Ishikawa (cell line): ENCODE measurements around the gene FARS2.

Experiments used
- CEBPB ChIP-seq: IDR thresholded peaks from 2 replicates; pipeline ENCODE4 v1.6.1; 2012
- CREB1 ChIP-seq: IDR thresholded peaks from 2 replicates; pipeline ENCODE4 v1.6.1; 2012; ENCODE audit warnings: low read depth
- EGR1 ChIP-seq: IDR thresholded peaks from 2 replicates; pipeline ENCODE4 v1.6.1; 2012
- EP300 ChIP-seq: IDR thresholded peaks from 2 replicates; pipeline ENCODE4 v1.6.1; 2012; ENCODE audit warnings: borderline replicate concordance
- FOXM1 ChIP-seq: IDR thresholded peaks from 2 replicates; pipeline ENCODE4 v1.6.1; 2012; ENCODE audit warnings: low read depth, borderline replicate concordance
- NFIC ChIP-seq: IDR thresholded peaks from 2 replicates; pipeline ENCODE4 v1.6.1; 2012
- RAD21 ChIP-seq: IDR thresholded peaks from 2 replicates; pipeline ENCODE4 v1.6.1; 2012; ENCODE audit warnings: low read depth
- REST ChIP-seq: IDR thresholded peaks from 2 replicates; pipeline ENCODE4 v1.6.1; 2012; ENCODE audit warnings: low read depth, mild to moderate bottlenecking
- TAF1 ChIP-seq: IDR thresholded peaks from 2 replicates; pipeline ENCODE4 v1.6.1; 2012; ENCODE audit warnings: low read depth, mild to moderate bottlenecking
- TCF12 ChIP-seq: IDR thresholded peaks from 2 replicates; pipeline ENCODE4 v1.6.1; 2012; ENCODE audit warnings: low read depth
- TEAD4 ChIP-seq: IDR thresholded peaks from 2 replicates; pipeline ENCODE4 v1.6.1; 2012
- YY1 ChIP-seq: IDR thresholded peaks from 2 replicates; pipeline ENCODE4 v1.6.1; 2012; ENCODE audit warnings: low read depth
- ZBTB7A ChIP-seq: IDR thresholded peaks from 2 replicates; pipeline ENCODE4 v1.6.1; 2012; ENCODE audit warnings: low read depth
- TF ChIP-seq, protein P1 (sequence below): IDR thresholded peaks from 2 replicates; pipeline ENCODE4 v1.6.1; 2012
- TF ChIP-seq, protein P2 (sequence below): IDR thresholded peaks from 2 replicates; pipeline ENCODE4 v1.6.1; 2012

The FARS2 gene

DNA sequence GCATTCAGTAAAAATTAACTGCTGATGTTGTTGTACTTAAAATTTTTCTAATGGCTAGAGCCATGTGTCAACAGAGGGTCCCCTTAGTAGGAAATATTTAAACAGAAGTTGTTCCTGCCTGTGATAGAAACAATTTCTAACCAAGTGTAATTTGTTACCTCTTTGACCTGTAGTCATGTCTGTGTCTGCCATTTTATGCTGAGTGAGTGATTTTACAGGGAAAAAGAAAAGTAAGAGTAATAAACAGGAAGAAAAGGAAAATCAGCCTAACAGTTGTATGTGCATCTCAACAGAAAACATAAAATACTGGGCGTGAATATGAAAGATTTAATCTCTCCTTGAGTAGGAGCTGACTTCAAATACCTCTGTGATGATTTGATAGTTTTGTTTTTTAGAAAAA is 172.0 kb downstream of the FARS2 start:
- TF ChIP-seq TAF1 (no peak), REST (no peak), CEBPB (no peak), YY1 (no peak), FOXM1 (no peak), TCF12 (no peak), EP300 (no peak), ZBTB7A (no peak), NFIC (no peak)

DNA sequence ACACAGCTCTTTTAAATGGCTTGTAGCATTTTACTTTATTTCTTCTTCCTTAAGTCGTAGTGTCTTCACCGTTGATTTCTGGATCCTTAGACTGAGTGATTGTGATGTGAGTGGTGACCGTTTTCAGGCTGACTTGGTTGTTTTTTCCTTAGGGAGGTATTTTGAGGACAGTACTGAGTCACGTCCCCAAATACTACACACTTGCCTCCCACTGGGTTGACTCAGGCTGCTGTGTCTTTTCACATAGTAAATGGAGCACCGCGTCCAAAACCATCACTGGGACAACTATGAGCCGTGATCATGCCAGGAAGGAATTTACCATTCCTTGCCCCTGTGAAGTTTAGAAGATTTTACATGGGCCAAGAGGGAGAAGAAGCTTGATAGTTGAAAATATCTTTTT is 174.1 kb downstream of the FARS2 start:
- TF ChIP-seq TAF1, result no peak
- TF ChIP-seq REST, result no peak
- TF ChIP-seq CREB1, result no peak
- TF ChIP-seq TEAD4, result no peak
- TF ChIP-seq ZBTB7A, result no peak
- no peak for TF ChIP-seq CEBPB
- TF ChIP-seq FOXM1, result no peak
- no peak for TF ChIP-seq EP300
- TF ChIP-seq RAD21, result no peak
- TF ChIP-seq EGR1, result no peak
- TF ChIP-seq, protein P1, sequence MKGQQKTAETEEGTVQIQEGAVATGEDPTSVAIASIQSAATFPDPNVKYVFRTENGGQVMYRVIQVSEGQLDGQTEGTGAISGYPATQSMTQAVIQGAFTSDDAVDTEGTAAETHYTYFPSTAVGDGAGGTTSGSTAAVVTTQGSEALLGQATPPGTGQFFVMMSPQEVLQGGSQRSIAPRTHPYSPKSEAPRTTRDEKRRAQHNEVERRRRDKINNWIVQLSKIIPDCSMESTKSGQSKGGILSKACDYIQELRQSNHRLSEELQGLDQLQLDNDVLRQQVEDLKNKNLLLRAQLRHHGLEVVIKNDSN, result no peak

DNA sequence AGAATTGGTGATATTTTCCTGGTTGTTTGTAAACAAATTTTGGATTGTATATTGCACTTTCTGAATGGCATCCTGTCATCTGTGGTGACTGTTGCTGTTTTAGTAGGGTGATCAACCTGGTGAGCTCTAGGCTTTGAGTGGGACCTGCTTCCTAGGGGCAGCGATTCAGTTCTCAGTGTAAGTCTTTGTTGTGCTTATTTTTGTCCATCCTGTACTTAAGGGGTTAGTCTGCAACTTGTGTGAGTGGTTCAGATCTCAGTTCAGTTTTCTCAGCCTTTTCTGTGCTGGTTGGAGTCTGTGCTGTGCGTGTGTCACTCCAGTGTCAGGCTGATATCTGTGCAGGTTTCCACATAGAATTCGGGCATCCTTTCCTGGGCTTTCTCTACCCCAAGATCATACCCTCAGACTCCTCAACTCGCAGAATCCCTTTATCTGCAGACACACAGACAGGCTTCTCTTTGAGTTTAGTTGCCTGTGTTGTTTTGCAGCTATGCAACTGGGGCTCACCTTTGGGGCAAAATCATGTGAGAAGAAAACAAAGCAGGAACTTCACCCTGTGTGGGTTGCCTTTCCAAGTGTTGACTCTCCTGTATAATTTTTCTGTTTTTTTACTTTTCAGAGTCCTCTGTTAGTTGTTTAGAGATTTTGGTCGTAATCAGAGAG is 177.7 kb downstream of the FARS2 start:
- TF ChIP-seq TAF1, result no peak
- TF ChIP-seq NFIC, result no peak
- TF ChIP-seq ZBTB7A, result no peak
- no peak for TF ChIP-seq YY1
- TF ChIP-seq, protein P1, result no peak
- TF ChIP-seq, protein P2, sequence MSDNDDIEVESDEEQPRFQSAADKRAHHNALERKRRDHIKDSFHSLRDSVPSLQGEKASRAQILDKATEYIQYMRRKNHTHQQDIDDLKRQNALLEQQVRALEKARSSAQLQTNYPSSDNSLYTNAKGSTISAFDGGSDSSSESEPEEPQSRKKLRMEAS, result no peak

DNA sequence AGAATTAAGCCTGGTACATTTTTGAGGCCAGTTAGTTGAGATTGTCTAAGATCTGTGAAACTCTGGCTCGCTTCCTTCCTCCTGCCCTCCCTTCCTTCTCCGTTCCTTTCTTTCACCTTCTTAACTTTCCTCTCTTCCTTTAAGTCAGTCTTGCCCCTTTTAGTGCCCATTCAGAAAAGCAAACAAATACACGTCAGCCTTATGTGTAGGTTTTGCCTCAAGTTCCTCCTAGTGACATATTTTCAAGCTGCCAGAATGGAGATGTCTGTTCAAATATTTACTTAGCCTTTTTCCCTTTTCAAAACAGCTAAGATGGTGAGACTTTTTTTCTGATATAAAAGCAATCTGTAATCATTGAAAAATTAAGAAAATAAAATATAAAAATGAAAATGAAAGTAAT is 178.4 kb downstream of the FARS2 start:
- no peak for TF ChIP-seq EGR1
- TF ChIP-seq TCF12, result no peak
- TF ChIP-seq, protein P1, result no peak
- TF ChIP-seq, protein P2, result no peak
- TF ChIP-seq NFIC, result no peak
- TF ChIP-seq CEBPB, result no peak
- no peak for TF ChIP-seq RAD21
- no peak for TF ChIP-seq CREB1
- TF ChIP-seq YY1, result no peak

GRCh38 chr6:5442319-5442718 is 181.0 kb downstream of the FARS2 start:
- no peak for TF ChIP-seq NFIC
- TF ChIP-seq CEBPB, result no peak
- TF ChIP-seq FOXM1, result no peak
- TF ChIP-seq, protein P1, result no peak
- TF ChIP-seq REST, result no peak
- TF ChIP-seq TCF12, result no peak
- no peak for TF ChIP-seq CREB1
- TF ChIP-seq RAD21, result no peak
- TF ChIP-seq ZBTB7A, result no peak
- no peak for TF ChIP-seq TAF1
- no peak for TF ChIP-seq EGR1
